GM12891 (cell line): Measurements from ENCODE around the gene CNGB1.

ENCODE experiments used
- PAX5 ChIP-seq: IDR thresholded peaks from 2 replicates; pipeline ENCODE4 v1.6.1; 2011; ENCODE audit warnings: low read length, moderate library complexity, mild to moderate bottlenecking; ENCODE audit not compliant: insufficient read depth, severe bottlenecking
- POLR2A ChIP-seq: IDR thresholded peaks from 2 replicates; pipeline ENCODE4 v1.6.1; 2011; ENCODE audit warnings: low read depth, low read length, control low read depth
- POLR2AphosphoS5 ChIP-seq: IDR thresholded peaks from 2 replicates; pipeline ENCODE4 v1.6.1; 2011; ENCODE audit warnings: low read depth, low read length, control low read depth
- POU2F2 ChIP-seq: IDR thresholded peaks from 2 replicates; pipeline ENCODE4 v1.6.1; 2011; ENCODE audit warnings: low read depth, mild to moderate bottlenecking, control low read depth, low read length, moderate library complexity
- SPI1 ChIP-seq: IDR thresholded peaks from 2 replicates; pipeline ENCODE4 v1.6.1; 2011; ENCODE audit warnings: low read depth, low read length, control low read depth
- TAF1 ChIP-seq: IDR thresholded peaks from 2 replicates; pipeline ENCODE4 v1.6.1; 2011; ENCODE audit warnings: low read depth, low read length, control low read depth

- no peak for TF ChIP-seq POU2F2
- TF ChIP-seq POLR2A = no peak
- TF ChIP-seq POLR2AphosphoS5 = no peak
- no peak for TF ChIP-seq TAF1
- TF ChIP-seq PAX5 = no peak
- no peak for TF ChIP-seq SPI1
Observed at GRCh38 chr16:57916735-57917438, 54.0 kb downstream of the CNGB1 start.
